Measurements from ENCODE around the gene KCNN3.

Gene KCNN3

GRCh38 chr1:154821083-154821482 is 49.0 kb downstream of the KCNN3 start:
- in situ Hi-C loops (cut with MboI; ENCODE audit: low sequenced_read_pairs), result no loop called here

GRCh38 chr1:154820646-154821045 is 49.4 kb downstream of the KCNN3 start:
- in situ Hi-C loops (cut with MboI; ENCODE audit: low sequenced_read_pairs), result no loop called here

- in situ Hi-C loops (cut with MboI; ENCODE audit: low sequenced_read_pairs), result no loop called here
Measured at GRCh38 chr1:154819628-154820590, 50.2 kb downstream of the KCNN3 start.

- in situ Hi-C loops (cut with MboI; ENCODE audit: low sequenced_read_pairs), result no loop called here
Measured at GRCh38 chr1:154818911-154819310, 51.2 kb downstream of the KCNN3 start.

- in situ Hi-C loops (cut with MboI; ENCODE audit: low sequenced_read_pairs), result no loop called here
Measured at GRCh38 chr1:154816937-154817336, 53.1 kb downstream of the KCNN3 start.

- in situ Hi-C loops (cut with MboI; ENCODE audit: low sequenced_read_pairs), result no loop called here
Measured at GRCh38 chr1:154816369-154816768, 53.7 kb downstream of the KCNN3 start.

- in situ Hi-C loops (cut with MboI; ENCODE audit: low sequenced_read_pairs), result no loop called here
Measured at GRCh38 chr1:154813846-154814505, 56.1 kb downstream of the KCNN3 start.

- in situ Hi-C loops (cut with MboI; ENCODE audit: low sequenced_read_pairs), result no loop called here
Measured at GRCh38 chr1:154813300-154813816, 56.7 kb downstream of the KCNN3 start.

- in situ Hi-C loops (cut with MboI; ENCODE audit: low sequenced_read_pairs), result no loop called here
Measured at GRCh38 chr1:154812877-154813276, 57.2 kb downstream of the KCNN3 start.

GRCh38 chr1:154810571-154810970 is 59.5 kb downstream of the KCNN3 start:
- in situ Hi-C loops (cut with MboI; ENCODE audit: low sequenced_read_pairs), result no loop called here

GRCh38 chr1:154809436-154810413 is 60.4 kb downstream of the KCNN3 start:
- in situ Hi-C loops (cut with MboI; ENCODE audit: low sequenced_read_pairs), result no loop called here

GRCh38 chr1:154808909-154809262 is 61.2 kb downstream of the KCNN3 start:
- in situ Hi-C loops (cut with MboI; ENCODE audit: low sequenced_read_pairs), result no loop called here

- in situ Hi-C loops (cut with MboI; ENCODE audit: low sequenced_read_pairs), result no loop called here
Measured at GRCh38 chr1:154808261-154808908, 61.7 kb downstream of the KCNN3 start.

GRCh38 chr1:154807048-154807591 is 63.0 kb downstream of the KCNN3 start:
- in situ Hi-C loops (cut with MboI; ENCODE audit: low sequenced_read_pairs), result no loop called here

- in situ Hi-C loops (cut with MboI; ENCODE audit: low sequenced_read_pairs), result no loop called here
Measured at GRCh38 chr1:154806333-154806732, 63.7 kb downstream of the KCNN3 start.

GRCh38 chr1:154802982-154803920 is 66.8 kb downstream of the KCNN3 start:
- in situ Hi-C loops (cut with MboI; ENCODE audit: low sequenced_read_pairs), result no loop called here

GRCh38 chr1:154802336-154802969 is 67.6 kb downstream of the KCNN3 start:
- in situ Hi-C loops (cut with MboI; ENCODE audit: low sequenced_read_pairs), result no loop called here

GRCh38 chr1:154801234-154802011 is 68.7 kb downstream of the KCNN3 start:
- in situ Hi-C loops (cut with MboI; ENCODE audit: low sequenced_read_pairs), result no loop called here
